Esophagus squamous epithelium (tissue), 4 donors: ENCODE measurements around the gene GALNT7.

Source experiments
- POLR2A ChIP-seq, 4 donors: fragments of 450-650 bp; IDR thresholded peaks; one replicate each; pipeline ENCODE4 v1.6.1; 2017; ENCODE audit warnings: antibody characterized with exemption in 4 of 4, mild to moderate bottlenecking in 4 of 4, moderate library complexity in 3 of 4
- TF ChIP-seq, protein P1 (sequence below), 6 experiments: fragments of 450-650 bp in 4 of 6; fragments of 200-600 bp in 2 of 6; sonication (generic) in 2 of 6; IDR thresholded peaks; one replicate each; pipeline ENCODE4 v1.5.1; 2016 to 2019; ENCODE audit warnings: antibody characterized with exemption in 6 of 6, mild to moderate bottlenecking in 4 of 6, moderate library complexity in 4 of 6

DNA sequence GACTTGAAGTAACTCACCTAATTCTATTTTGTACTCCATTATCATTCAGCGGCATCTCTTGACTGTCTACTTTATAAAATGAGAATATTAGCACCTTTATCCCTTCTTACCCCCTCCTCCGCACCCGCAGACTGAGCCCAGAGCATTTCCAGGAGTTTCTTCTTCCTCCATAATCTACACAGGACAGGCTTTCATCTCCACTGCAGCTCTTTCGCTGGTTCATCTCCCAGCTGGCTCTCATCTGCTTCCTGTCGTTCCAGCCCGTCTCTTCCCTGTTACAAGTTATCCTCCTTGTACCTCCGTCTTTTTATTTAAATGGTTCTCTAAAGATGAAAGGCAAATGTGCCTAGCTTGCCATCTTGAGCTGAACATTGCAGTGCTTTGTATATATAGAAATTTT lies 39.8 kb downstream of the GALNT7 start:
- TF ChIP-seq, protein P1, sequence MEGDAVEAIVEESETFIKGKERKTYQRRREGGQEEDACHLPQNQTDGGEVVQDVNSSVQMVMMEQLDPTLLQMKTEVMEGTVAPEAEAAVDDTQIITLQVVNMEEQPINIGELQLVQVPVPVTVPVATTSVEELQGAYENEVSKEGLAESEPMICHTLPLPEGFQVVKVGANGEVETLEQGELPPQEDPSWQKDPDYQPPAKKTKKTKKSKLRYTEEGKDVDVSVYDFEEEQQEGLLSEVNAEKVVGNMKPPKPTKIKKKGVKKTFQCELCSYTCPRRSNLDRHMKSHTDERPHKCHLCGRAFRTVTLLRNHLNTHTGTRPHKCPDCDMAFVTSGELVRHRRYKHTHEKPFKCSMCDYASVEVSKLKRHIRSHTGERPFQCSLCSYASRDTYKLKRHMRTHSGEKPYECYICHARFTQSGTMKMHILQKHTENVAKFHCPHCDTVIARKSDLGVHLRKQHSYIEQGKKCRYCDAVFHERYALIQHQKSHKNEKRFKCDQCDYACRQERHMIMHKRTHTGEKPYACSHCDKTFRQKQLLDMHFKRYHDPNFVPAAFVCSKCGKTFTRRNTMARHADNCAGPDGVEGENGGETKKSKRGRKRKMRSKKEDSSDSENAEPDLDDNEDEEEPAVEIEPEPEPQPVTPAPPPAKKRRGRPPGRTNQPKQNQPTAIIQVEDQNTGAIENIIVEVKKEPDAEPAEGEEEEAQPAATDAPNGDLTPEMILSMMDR (IDR thresholded peaks at IDR 0.05), result no peak
- TF ChIP-seq POLR2A (IDR thresholded peaks at IDR 0.05), result no peak
